Endothelial cell of umbilical vein (primary cell): ENCODE data around the gene SRD5A2. TPM values are rescaled to one million over a fixed set of nuclear protein-coding genes. Genes with fewer than 3 reads are reported as not detected.

ENCODE experiments used
- BruUV-seq: library from RNA; stranded (reverse); fragments of 400-500 nt; replicated peaks from 2 replicates; lab custom pipeline; 2021; lab: Mats Ljungman, UMichigan
- CTCF ChIA-PET: fragments of 300-600, 350-600 bp; sonication (Branson Sonifier 250); formaldehyde crosslinking; loops from one replicate; lab custom pipeline; 2021; ENCODE audit warnings: antibody characterized with exemption, inconsistent platforms; lab: Charles Lee
- POLR2A ChIA-PET: fragments of 300-600, 350-600 bp; sonication (Branson Sonifier 250); formaldehyde crosslinking; loops from one replicate; lab custom pipeline; 2021; ENCODE audit warnings: antibody characterized with exemption, inconsistent platforms; lab: Charles Lee
- DNase-seq: peaks from one replicate; pipeline ENCODE4 v3.0.0-alpha.2; 2011; ENCODE audit warnings: low read depth, low spot score
- FAIRE-seq: peaks from 2 replicates; lab custom pipeline; 2011; peaks lifted over from hg19 to GRCh38; lab: Jason Lieb, UNC
- H2AFZ ChIP-seq: 2 replicates; pipeline ENCODE4 v1.6.0; 2012; ENCODE audit warnings: low read depth, low read length, control low read depth, inconsistent platforms
- H3K27ac ChIP-seq: 2 replicates; pipeline ENCODE4 v1.5.1; 2011; ENCODE audit warnings: low read depth, mild to moderate bottlenecking, control low read depth, low read length, moderate library complexity; ENCODE audit not compliant: insufficient read depth
- H3K27me3 ChIP-seq, 2 experiments: 2 replicates each; pipeline versions ENCODE4 v1.6.0 to v1.6.1; 2011; ENCODE audit warnings: low read length in 2 of 2, mixed read lengths in 1 of 2; ENCODE audit not compliant: control insufficient read depth in 2 of 2, insufficient read depth in 2 of 2
- H3K36me3 ChIP-seq, 2 experiments: 2 replicates in 1 of 2; 3 replicates in 1 of 2; pipeline ENCODE4 v1.5.1; 2011; ENCODE audit warnings: low read length in 2 of 2, mild to moderate bottlenecking in 1 of 2, moderate library complexity in 1 of 2; ENCODE audit not compliant: control insufficient read depth in 2 of 2, insufficient read depth in 2 of 2; ENCODE audit errors: extremely low read depth in 1 of 2
- H3K4me1 ChIP-seq: 3 replicates; pipeline ENCODE4 v1.5.1; 2011; ENCODE audit warnings: mild to moderate bottlenecking, low read length; ENCODE audit not compliant: control insufficient read depth, insufficient read depth; ENCODE audit errors: extremely low read depth
- H3K4me2 ChIP-seq: 2 replicates; pipeline ENCODE4 v1.6.1; 2011; ENCODE audit warnings: low read length, control low read depth, mixed read lengths; ENCODE audit not compliant: insufficient read depth
- H3K4me3 ChIP-seq, 3 experiments: fragments of 200-600 bp in 1 of 3; sonication (generic), shearing (Covaris generic) in 1 of 3; replicated peaks in 1 of 3; 2 replicates each; pipeline ENCODE4 v1.5.1; 2011 to 2016; ENCODE audit warnings: control low read depth in 3 of 3, low read length in 3 of 3, mild to moderate bottlenecking in 2 of 3, inconsistent platforms in 1 of 3, low read depth in 1 of 3, moderate library complexity in 1 of 3; ENCODE audit not compliant: insufficient read depth in 1 of 3
- H3K79me2 ChIP-seq: 2 replicates; pipeline ENCODE4 v1.6.0; 2012; ENCODE audit warnings: low read length, inconsistent platforms; ENCODE audit not compliant: control insufficient read depth, insufficient read depth
- H3K9ac ChIP-seq: replicated peaks from 2 replicates; pipeline ENCODE3; 2011; ENCODE audit warnings: low read length, control low read depth; ENCODE audit not compliant: insufficient read depth; ENCODE audit errors: extremely low read depth
- H3K9me1 ChIP-seq: replicated peaks from 3 replicates; pipeline ENCODE4 v1.6.0; 2011; ENCODE audit warnings: mild to moderate bottlenecking, low read length; ENCODE audit not compliant: control insufficient read depth, insufficient read depth; ENCODE audit errors: extremely low read depth
- H3K9me3 ChIP-seq: replicated peaks from 2 replicates; pipeline ENCODE4 v1.5.1; 2012; ENCODE audit warnings: low read length, inconsistent platforms; ENCODE audit not compliant: control insufficient read depth, insufficient read depth
- H4K20me1 ChIP-seq: replicated peaks from 2 replicates; pipeline ENCODE3; 2011; ENCODE audit warnings: mild to moderate bottlenecking, low read length; ENCODE audit not compliant: control insufficient read depth, insufficient read depth; ENCODE audit errors: extremely low read depth
- CTCF ChIP-seq, 2 donors: IDR thresholded peaks; 1 replicate in 1 of 2; 2 replicates in 1 of 2; pipeline ENCODE4 v1.5.1; 2011; ENCODE audit warnings: low read length in 2 of 2, mild to moderate bottlenecking in 2 of 2, moderate library complexity in 2 of 2, control low read depth in 1 of 2, inconsistent platforms in 1 of 2, low read depth in 1 of 2; ENCODE audit not compliant: insufficient read depth in 1 of 2; ENCODE audit errors: extremely low read depth in 1 of 2
- EZH2 ChIP-seq: IDR thresholded peaks from 2 replicates; pipeline ENCODE4 v1.6.1; 2012; ENCODE audit warnings: borderline replicate concordance, low read depth, mild to moderate bottlenecking, moderate library complexity, low read length, inconsistent platforms; ENCODE audit not compliant: severe bottlenecking
- FOS ChIP-seq: IDR thresholded peaks from 2 replicates; pipeline ENCODE4 v1.6.1; 2011; ENCODE audit warnings: mild to moderate bottlenecking, low read length, moderate library complexity, borderline replicate concordance; ENCODE audit not compliant: insufficient read depth
- GATA2 ChIP-seq: IDR thresholded peaks from 2 replicates; pipeline ENCODE4 v1.7.0; 2011; ENCODE audit warnings: low read depth, mild to moderate bottlenecking, moderate library complexity, mixed read lengths, low read length; ENCODE audit not compliant: insufficient read length, insufficient read depth
- JUN ChIP-seq: IDR thresholded peaks from 2 replicates; pipeline ENCODE4 v1.6.1; 2011; ENCODE audit warnings: borderline replicate concordance, low read depth; ENCODE audit not compliant: insufficient read length, insufficient read depth
- POLR2A ChIP-seq: IDR thresholded peaks from 2 replicates; pipeline ENCODE4 v1.6.1; 2012; ENCODE audit warnings: low read depth, mild to moderate bottlenecking, control low read depth, low read length
- POLR2AphosphoS5 ChIP-seq: IDR thresholded peaks from 2 replicates; pipeline ENCODE4 v1.6.1; 2012; ENCODE audit warnings: low read depth, mild to moderate bottlenecking, control low read depth, low read length, moderate library complexity; ENCODE audit not compliant: insufficient read depth
- dilution Hi-C: fragments of 300-500 bp; cut with MboI; formaldehyde crosslinking; loops from one replicate; pipeline ENCODE4 v1.15.0; 2019; ENCODE audit warnings: low sequenced_read_pairs; ENCODE audit not compliant: extremely low pct_ligation_motif_present
- intact Hi-C: fragments of 100-400 bp; cut with micrococcal nuclease; formaldehyde crosslinking; loops from one replicate; pipeline ENCODE4 v1.10.0; 2022
- polyA plus RNA-seq, 4 experiments: library from polyadenylated mRNA; depleted of rRNA in 3 of 4; stranded (reverse) in 3 of 4; unstranded in 1 of 4; fragments of >200 nt; gene quantifications; 2 replicates each; pipeline versions ENCODE4 v1.2.1 to v1.2.3, GENCODE V29; 2011 to 2012; ENCODE audit warnings: missing spikeins in 1 of 4
- total RNA-seq: library from RNA; stranded (reverse); gene quantifications from 2 replicates; pipeline ENCODE4 v1.2.3, GENCODE V29; 2021

The SRD5A2 gene
- total and polyA plus RNA-seq, 2 donors (not counting 3 experiments of a cell fraction or from before 2014, with no cell fraction given) = not detected

- H3K4me1 ChIP-seq = no peaks in the 10 kb centered on the region
- no peak overlapping the region for H3K4me2 ChIP-seq
- FAIRE-seq = no peak
- H3K4me3 ChIP-seq = no peak overlapping the region
- BruUV-seq = no TSS peak
- intact Hi-C loops (no loop called here), dilution Hi-C loops (no loop called here)
- no peak overlapping the region for H2AFZ ChIP-seq
- no peak for DNase-seq
- ChIA-PET POLR2A (no interaction called here), CTCF (interaction anchor here (0.5 kb wide), 1 partner anchor 797 kb away, joined by 4 read pairs; no protein-coding TSS in a partner anchor)
- TF ChIP-seq POLR2A (no peak), POLR2AphosphoS5 (no peak), EZH2 (no peak), FOS (no peak), CTCF (IDR thresholded peaks at IDR 0.05; ENCODE audit: extremely low read depth in 1 of 2, insufficient read depth in 1 of 2, low read depth in 1 of 2, low read length in 2 of 2) (no peak), GATA2 (no peak), JUN (no peak)
- H3K79me2 ChIP-seq = no peaks in the 10 kb centered on the region
- H3K9me3 ChIP-seq = no peaks in the 10 kb centered on the region
- no peaks in the 10 kb centered on the region for H3K27me3 ChIP-seq
- no peaks in the 10 kb centered on the region for H3K36me3 ChIP-seq
- no peaks in the 10 kb centered on the region for H4K20me1 ChIP-seq
- no peak overlapping the region for H3K9ac ChIP-seq
- no peaks in the 10 kb centered on the region for H3K9me1 ChIP-seq
- H3K27ac ChIP-seq = no peak overlapping the region
Measured at GRCh38 chr2:31511376-31511775, 69.4 kb downstream of the SRD5A2 start.
